ENCODE results near the gene DEGS2. TPM values are rescaled to one million over a fixed set of nuclear protein-coding genes. Genes with fewer than 3 reads are reported as not detected.
"Not testable (repeated sequence)": the region's sequence is repeated elsewhere in the genome, so short reads cannot be mapped to it uniquely, and the experiment has no call there.

DEGS2 gene
- 0.16 TPM in 1 of 2 replicates, not detected in the other for total RNA-seq (ENCODE audit: low replicate concordance)

DNA sequence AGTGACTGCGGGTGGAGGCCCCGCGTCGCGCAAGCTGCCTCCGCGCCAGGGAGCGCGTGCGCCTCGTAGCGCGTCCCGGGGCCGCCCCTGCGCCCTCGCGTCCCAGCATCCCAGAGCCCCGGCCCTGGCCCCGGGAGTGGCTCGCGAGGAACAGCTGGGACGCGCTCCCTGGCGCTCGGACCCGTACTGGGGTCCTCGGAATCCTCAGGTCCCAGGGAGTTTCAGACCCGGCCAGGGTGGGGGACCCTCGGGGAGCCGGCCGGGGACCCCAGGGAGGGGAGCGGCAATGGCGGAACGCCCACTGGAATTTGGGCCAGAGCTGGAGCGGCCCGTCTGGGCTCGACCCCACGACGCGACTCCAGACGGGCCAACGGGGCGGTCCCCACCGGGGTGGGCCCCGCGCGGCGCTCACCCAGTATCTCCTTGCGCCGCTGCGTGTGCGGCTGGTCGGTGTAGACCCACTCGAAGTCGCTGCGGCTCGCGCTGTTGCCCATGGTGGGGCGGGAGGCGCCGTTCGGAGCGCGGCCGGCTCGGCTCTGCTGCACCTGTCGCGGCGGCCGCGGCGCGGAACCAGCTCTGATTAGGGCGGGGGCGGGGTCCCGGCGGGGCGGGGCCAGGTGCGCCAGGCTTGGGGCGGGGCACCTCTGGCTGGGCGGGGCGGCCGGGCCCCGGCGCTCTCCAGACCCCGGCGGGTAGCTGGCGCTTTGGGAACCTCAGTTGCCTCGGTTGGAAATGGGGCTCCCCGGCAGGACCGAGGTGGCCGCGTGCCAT lies at the start of gene DEGS2:
DEGS2 (minus strand) TSS at position 552 of the 771 bp plus-strand sequence; CDS start at position 494, 58 bp downstream.
- TF ChIP-seq, protein P1, sequence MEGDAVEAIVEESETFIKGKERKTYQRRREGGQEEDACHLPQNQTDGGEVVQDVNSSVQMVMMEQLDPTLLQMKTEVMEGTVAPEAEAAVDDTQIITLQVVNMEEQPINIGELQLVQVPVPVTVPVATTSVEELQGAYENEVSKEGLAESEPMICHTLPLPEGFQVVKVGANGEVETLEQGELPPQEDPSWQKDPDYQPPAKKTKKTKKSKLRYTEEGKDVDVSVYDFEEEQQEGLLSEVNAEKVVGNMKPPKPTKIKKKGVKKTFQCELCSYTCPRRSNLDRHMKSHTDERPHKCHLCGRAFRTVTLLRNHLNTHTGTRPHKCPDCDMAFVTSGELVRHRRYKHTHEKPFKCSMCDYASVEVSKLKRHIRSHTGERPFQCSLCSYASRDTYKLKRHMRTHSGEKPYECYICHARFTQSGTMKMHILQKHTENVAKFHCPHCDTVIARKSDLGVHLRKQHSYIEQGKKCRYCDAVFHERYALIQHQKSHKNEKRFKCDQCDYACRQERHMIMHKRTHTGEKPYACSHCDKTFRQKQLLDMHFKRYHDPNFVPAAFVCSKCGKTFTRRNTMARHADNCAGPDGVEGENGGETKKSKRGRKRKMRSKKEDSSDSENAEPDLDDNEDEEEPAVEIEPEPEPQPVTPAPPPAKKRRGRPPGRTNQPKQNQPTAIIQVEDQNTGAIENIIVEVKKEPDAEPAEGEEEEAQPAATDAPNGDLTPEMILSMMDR (IDR thresholded peaks at IDR 0.05; ENCODE audit: insufficient read depth, low read length): no peak
- H3K4me3 ChIP-seq (ENCODE audit: low read depth, low read length): no peak within 1 kb of the TSS
- no peak for DNase-seq (ENCODE audit: low read depth)

DNA sequence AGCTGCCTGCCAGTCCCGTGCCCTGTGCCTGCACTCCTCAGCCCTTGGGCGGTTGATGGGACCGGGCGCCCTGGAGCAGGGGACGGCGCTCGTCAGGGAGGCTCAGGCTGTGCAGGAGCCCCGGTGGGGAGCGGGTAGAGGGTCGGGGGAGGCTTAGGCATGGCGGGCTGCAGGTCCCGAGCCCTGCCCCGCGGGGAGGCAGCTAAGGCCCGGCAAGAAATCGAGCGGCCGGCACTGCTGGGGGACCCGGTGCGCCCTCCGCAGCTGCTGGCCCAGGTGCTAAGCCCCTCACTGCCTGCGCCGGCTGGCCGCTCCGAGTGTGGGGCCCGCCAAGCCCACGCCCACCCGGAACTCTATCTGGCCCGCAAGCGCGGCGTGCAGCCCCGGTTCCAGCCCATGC lies 48.7 kb upstream of the DEGS2 start:
- not testable (repeated sequence) for H3K4me3 ChIP-seq (ENCODE audit: low read depth, low read length); DNase-seq (ENCODE audit: low read depth)

DNA sequence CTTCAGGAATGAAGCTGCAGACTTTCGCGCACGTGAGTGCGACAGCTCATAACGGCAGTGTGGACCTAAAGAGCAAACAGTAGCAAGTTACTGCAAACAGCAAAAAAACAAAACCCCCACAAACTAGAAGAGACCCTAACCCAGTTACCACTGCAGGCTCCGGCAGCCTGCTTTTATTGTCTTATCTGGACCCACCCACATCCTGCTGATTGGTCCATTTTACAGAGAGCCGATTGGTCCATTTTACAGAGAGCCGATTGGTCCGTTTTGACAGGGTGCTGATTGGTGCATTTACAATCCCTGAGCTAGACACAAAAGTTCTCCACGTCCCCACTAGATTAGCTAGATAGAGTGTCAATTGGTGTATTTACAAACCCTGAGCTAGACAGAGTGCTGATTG lies 48.1 kb upstream of the DEGS2 start:
- not testable (repeated sequence) for DNase-seq (ENCODE audit: low read depth); H3K4me3 ChIP-seq (ENCODE audit: low read depth, low read length)

DNA sequence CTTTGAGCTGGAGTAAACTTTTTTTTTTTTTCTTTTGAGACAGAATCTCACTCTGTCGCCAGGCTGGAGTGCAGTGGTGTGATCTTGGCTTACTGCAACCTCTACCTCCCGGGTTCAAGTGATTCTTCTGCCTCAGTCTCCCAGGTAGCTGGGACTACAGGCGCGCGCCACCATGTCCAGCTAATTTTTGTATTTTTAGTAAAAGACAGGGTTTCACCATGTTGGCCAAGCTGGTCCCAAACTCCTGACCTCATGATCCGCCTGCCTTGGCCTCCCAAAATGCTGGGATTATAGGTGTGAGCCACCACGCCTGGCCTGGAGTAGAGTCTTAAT lies 45.4 kb upstream of the DEGS2 start:
- DNase-seq (ENCODE audit: low read depth); H3K4me3 ChIP-seq (ENCODE audit: low read depth, low read length): not testable (repeated sequence)

DNA sequence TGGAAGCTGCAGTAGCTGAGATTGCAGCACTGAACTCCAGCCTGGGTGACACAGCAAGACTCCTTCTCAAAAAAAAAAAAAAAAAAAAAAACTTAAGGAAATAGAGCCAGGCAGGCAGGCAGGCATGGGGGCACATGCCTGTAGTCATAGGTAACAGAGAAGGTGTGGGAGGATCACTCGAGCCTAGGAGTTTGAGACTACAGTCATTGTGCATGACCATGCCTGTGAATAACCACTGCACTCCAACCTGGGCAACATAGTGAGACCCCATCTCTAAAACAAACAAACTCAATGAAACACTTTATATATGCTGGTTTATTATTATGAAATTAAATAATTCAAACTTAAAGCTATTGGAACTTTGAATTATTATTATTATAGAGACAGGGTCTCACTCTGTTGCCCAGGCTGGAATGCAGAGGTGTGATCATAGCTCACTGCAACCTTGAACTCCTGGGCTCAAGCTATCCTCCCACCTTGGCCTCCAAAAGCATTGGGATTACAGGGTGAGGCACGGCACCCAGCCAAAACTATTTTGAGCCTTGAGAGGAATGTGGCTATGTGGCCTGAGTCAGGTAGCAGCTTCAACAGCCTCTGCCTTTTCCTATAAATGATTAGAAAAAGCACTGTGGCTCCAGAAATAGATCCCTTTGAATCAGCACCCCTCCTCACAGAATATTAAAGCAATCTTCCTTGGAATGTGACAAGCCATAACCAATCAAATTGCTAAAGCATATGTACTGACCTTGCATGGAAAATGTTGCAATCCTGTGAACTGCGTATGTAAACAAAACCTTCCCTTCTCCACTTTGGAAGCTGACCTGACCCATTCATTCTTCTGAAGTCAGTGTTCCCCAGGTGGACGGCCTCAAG lies 44.8 kb upstream of the DEGS2 start:
- H3K4me3 ChIP-seq (ENCODE audit: low read depth, low read length): no peak overlapping the region
- TF ChIP-seq, protein P1 (IDR thresholded peaks at IDR 0.05; ENCODE audit: insufficient read depth, low read length): no peak
- DNase-seq (ENCODE audit: low read depth): peak; percentile 22

DNA sequence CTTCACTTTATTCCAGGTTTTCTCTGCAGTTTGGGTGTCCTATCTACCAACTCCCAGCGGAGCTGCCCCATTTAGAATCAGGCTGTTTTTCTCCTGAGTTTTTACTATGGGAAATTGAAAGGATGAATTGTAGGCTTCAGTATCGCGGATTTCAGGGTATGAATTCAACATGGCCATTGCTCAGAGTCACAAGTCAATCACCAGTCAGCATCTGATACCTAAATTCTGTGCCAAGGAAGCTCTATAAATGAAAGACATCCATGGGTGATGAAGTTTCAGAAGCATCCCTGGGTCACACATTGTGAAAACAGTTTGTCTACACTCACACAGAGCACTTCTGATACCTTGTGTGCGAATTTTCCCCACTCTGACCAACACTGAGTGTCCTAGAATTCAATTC lies 43.7 kb upstream of the DEGS2 start:
- TF ChIP-seq, protein P1 (IDR thresholded peaks at IDR 0.05; ENCODE audit: insufficient read depth, low read length): no peak
- no peak overlapping the region for H3K4me3 ChIP-seq (ENCODE audit: low read depth, low read length)
- no peak for DNase-seq (ENCODE audit: low read depth)

DNA sequence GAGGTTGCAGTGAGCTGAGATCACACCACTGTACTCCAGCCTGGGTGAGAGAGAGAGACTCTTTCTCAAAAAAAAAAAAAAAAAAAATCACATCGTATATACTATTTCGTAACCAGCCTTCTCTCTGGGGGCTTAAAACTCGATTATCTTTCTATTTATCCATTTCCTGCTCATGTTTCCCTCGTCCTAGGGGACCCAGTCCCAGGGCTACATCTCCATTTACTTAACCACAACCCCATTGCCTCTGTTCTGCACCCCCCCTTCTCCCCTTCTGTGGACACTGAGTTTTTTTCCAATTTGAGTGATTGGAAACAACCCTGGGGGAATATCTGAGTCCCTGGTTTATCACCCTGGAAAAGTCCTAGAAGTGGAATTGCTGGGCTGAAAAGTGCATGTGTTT lies 43.3 kb upstream of the DEGS2 start:
- TF ChIP-seq, protein P1 (IDR thresholded peaks at IDR 0.05; ENCODE audit: insufficient read depth, low read length): no peak
- no peak for DNase-seq (ENCODE audit: low read depth)
- no peak overlapping the region for H3K4me3 ChIP-seq (ENCODE audit: low read depth, low read length)

DNA sequence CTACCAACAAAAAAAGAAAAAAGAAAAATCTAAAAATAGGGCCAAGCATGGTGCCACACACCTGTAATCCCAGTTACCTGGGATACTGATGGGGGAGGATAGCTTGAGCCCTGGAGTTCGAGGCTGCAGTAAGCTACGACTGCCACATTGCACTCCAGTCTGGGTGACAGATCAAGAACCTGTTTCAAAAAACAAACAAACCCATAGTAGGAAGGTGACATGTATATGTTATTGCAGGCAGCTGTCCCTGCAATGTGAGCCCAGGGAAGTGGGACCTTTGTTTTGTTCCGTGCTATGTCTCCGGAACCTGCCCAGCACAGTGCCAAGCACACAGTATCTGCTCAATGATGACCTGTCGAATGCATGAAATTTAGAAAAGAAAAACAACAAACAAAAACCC lies 42.3 kb upstream of the DEGS2 start:
- H3K4me3 ChIP-seq (ENCODE audit: low read depth, low read length): no peak overlapping the region
- TF ChIP-seq, protein P1 (IDR thresholded peaks at IDR 0.05; ENCODE audit: insufficient read depth, low read length): no peak
- DNase-seq (ENCODE audit: low read depth): no peak

All from fibroblast of the aortic adventitia (primary cell).